ENCODE data around the gene PRSS33.

PRSS33 gene

GRCh38 chr16:2739625-2740430 lies 47.5 kb downstream of the PRSS33 start:
- DNase-seq, result no peak

GRCh38 chr16:2738615-2739014 lies 48.7 kb downstream of the PRSS33 start:
- no peak for DNase-seq

GRCh38 chr16:2737895-2738418 lies 49.4 kb downstream of the PRSS33 start:
- DNase-seq, result no peak

GRCh38 chr16:2737238-2737605 lies 50.1 kb downstream of the PRSS33 start:
- no peak for DNase-seq

- no peak for DNase-seq
Measured at GRCh38 chr16:2736476-2737237, 50.7 kb downstream of the PRSS33 start.

- DNase-seq, result no peak
Measured at GRCh38 chr16:2734844-2735515, 52.4 kb downstream of the PRSS33 start.

All from fibroblast of upper back skin (primary cell).